UCSD-AML1 (cell line): ENCODE results near the gene ZBTB20.
A peak's percentile ranks its signal among the peaks of the same experiment; 100 is the strongest.
"Not testable (repeated sequence)": the region's sequence is repeated elsewhere in the genome, so short reads cannot be mapped to it uniquely, and the experiment has no call there.

ENCODE experiments used
- DNase-seq: peaks from one replicate; lab custom pipeline; 2025; ENCODE audit not compliant: unreplicated experiment; lab: John Stamatoyannopoulos, UW

ZBTB20 gene

DNA sequence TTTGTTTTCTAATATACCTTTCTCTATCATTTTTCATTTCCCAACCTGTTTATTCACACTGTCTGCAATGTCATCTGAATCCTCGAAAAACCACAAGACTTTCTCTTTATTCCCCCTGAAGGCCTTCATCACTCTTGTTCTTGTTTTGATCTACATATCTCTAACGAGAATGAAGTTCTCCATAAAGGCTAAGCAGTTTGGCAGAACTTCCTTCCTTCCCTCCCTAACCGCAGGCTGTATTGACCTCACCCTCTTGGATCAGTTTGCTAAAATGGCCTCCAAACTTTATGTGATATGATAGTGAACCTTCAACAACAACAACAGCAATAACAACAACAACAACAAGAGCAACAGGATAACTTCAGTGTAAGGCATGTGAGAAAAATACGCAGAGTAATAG, 460.5 kb downstream of the ZBTB20 start:
- peak; percentile 5 for DNase-seq

- DNase-seq, result no peak
Observed at GRCh38 chr3:114685161-114685560, 461.9 kb downstream of the ZBTB20 start.

GRCh38 chr3:114680299-114680698, 466.8 kb downstream of the ZBTB20 start:
- DNase-seq, result no peak

GRCh38 chr3:114679773-114680172, 467.3 kb downstream of the ZBTB20 start:
- DNase-seq, result not testable (repeated sequence)

DNA sequence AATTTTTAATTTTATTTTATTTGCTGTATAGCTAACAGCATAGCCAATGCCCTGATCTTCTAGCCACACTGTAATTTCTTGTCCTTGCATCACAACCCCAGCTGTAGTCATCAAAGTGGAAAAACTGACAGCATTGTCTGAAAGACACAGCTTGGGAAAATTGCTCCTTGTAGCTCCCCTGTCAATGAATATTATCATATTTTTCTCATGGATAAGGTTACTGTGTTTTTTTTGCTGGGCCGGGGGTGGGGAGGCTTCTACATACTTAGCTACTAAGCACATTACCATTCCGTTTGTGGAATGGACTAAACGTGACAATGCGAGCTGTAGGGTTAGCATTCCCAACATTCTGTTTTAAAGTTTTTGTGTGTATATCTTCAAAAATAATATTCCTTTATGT, 472.0 kb downstream of the ZBTB20 start:
- no peak for DNase-seq

DNA sequence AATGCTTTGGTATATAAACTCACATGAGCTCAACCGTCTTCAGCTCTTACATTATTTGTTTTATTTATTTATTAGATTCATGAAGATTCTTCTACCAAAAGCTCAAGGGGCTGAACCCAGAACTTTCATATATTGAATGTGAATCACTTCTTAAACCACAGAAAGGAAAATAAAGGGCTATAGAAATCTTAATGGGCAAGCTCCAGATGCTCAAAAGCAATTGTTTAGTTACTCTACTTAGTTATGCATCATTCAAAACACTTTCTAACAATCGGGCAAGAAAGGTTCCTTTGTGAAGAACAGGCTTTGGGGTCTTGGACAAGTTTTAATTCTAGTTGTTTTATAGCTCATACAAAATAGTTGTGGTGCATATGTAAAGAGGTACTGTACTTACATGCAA, 473.1 kb downstream of the ZBTB20 start:
- no peak for DNase-seq

DNA sequence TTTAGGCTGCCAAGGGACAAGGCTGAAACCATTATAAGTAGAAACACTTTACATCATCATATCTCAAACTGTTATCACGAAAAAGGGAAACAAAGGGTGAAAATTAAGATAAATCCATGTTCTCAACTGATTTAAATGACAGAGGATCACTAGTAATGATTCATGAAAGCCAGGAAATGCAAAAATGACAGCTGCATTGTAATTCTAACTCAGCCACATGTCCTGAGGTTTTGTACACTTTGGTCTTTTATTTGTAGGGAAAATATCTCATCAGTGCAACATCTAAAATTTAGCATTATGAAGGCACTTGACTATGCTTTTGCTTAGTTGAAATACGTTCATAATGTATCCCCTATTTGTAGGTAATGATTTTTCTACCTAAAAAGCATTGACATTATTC, 473.6 kb downstream of the ZBTB20 start:
- DNase-seq, result no peak

DNA sequence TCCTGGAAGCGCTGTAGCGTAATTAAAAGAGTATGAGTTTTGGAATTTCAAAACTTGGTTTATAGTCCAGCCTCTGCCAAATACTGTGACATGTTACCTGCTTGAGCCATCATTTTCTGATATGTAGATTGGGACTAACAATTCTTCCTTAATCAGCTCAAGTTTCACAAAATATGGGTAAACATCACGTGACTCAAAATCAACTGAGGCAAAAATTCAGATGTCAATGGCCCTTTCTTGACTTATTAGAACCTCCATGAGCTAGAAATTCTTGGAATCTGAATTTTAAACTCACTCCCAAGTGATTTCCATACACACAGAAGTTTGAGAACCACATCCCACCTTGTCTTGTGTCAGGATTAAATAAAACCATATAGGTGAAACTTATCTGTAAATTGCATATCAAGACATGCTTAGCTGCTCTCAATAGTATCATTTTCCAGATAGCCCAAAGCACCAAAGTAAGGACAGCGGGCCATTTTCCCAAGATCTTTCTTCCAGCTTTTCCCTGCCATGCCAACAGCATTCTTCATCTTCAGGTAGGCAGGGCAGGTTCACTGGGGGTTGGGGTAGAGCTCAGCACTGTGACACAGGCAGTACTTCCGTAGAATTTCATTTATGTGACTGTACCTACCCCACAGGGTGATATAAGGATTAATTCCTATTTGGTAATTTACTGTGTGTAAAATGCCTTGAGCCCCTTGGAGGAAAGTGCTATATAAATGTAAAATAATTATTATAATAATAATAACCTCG, 474.2 kb downstream of the ZBTB20 start:
- no peak for DNase-seq

DNA sequence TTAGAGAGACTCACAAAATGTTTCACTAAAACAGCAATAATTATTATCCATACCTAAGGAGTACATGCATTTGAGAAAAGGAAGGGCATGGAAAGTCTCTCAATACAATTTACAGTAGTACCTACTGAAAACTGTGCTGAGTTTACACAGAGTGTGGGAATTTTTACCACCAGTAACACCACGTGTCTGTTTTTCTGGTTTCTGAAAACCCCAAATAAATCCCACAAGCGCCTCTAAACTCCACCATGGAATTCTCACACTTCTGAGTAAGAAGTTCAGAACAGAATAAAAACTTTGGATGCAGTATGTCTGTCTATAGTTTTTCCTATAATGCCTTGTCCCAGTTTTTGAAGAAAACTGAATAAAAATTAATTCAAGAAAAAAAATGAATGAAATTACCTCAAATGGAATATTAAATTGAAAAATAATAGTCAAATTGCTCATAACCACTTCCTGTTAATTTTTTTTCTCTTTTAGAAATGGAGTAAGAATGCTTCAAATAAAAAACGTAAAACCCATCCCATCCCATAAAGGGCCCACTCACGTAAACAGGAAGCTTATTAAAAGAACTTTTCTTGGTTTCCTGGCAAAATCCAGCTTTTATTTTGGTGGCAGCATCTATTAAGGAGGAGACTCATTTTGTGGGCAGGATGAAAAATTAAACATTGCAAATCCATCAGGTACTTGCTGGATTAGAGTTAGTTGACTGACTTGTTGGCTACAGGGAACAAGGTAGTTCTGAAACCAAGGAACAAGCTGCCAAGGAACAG, 475.2 kb downstream of the ZBTB20 start:
- no peak for DNase-seq

DNA sequence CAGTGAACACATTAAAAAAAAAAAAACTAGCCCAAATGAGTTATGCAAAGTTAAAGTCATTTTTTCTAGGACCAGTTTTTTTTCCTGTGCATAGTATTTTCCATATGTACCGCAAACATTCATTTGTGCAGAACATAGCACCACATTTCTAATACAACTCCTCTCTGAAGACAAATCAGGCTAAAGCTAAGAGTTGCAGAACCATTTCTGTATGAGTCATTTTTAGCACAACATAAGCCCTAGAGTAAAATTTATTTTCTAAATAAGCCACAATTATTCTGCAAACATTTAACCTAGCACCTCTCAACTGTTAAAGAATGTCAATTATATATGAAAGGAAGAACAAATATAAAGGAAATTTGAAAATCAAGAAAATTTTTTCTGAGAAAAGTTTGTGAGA, 477.5 kb downstream of the ZBTB20 start:
- no peak for DNase-seq

DNA sequence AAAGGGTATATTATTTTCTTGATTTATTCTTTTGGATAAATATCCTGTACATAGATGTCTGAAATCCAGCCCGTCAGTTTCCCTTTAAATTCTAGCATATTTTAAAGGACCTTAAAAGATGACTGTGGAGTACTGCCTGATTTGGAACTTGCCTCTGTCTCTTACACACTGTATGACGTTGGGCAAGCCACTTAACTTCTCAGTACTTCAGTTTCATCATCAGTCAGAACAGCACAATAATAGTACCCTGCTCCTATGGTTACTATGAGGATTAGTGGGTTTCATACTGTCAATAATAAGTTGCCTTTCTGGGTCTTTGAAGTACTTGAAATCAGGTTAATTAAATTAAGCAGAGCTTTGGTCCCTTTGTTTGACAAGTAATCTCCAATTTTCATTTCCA, 479.0 kb downstream of the ZBTB20 start:
- DNase-seq, result no peak

DNA sequence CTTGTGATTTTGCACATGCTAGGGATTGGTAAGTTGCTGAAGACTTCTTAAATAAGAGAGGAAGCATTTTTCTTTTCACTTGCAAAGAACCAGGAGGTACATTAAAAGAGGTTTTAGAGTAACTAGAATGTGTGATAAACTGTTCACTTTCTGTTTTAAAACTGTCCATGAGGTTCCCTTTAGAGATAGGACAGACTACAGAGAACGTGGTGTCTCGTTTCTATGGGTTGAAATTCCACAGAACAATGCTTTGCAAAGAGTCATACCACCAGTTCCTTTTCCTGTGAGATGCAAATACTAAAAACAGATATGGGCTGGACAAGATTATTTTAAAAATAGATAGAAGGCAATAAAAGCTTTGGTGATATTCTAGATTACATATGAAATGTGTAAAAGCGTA, 480.5 kb downstream of the ZBTB20 start:
- DNase-seq, result no peak

DNA sequence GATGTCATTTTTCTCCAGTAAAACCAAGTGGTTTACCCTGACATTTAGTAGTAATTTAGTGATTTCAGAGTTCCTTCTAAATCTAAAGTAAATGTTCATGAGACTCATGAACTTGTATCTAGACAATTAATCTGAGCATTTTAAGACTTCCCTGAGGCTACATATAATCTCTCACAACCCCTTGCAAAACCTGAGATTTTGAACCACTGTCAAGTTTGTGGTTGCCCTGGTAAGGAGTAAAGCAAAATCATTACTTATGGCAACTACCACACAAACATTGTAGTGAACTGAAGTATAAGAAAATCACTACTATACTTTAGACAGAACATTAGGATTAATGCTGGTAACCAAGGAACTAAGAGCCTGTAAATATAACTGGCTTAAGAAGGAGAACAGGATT, 483.1 kb downstream of the ZBTB20 start:
- no peak for DNase-seq

- DNase-seq, result no peak
Observed at GRCh38 chr3:114660808-114661207, 486.3 kb downstream of the ZBTB20 start.

DNA sequence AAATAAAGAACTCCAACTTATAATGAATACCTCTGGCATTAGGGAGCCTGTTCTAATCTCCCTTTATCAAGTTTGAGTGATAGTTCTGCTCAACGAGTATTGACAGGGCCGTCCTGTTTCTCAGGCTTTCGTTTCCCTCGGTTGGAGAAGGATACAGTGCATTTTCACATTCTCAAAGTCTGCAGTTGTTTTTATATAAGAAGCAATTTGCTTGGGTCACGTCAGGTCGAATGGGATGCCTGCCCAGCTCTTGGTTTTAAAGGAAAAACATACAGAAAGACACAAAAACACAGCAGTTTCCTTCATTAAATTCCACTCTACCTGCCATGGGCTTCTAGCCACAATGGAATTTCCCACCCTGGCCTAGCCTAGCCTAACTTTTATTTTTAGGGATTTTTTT, 487.0 kb downstream of the ZBTB20 start:
- DNase-seq, result no peak

DNA sequence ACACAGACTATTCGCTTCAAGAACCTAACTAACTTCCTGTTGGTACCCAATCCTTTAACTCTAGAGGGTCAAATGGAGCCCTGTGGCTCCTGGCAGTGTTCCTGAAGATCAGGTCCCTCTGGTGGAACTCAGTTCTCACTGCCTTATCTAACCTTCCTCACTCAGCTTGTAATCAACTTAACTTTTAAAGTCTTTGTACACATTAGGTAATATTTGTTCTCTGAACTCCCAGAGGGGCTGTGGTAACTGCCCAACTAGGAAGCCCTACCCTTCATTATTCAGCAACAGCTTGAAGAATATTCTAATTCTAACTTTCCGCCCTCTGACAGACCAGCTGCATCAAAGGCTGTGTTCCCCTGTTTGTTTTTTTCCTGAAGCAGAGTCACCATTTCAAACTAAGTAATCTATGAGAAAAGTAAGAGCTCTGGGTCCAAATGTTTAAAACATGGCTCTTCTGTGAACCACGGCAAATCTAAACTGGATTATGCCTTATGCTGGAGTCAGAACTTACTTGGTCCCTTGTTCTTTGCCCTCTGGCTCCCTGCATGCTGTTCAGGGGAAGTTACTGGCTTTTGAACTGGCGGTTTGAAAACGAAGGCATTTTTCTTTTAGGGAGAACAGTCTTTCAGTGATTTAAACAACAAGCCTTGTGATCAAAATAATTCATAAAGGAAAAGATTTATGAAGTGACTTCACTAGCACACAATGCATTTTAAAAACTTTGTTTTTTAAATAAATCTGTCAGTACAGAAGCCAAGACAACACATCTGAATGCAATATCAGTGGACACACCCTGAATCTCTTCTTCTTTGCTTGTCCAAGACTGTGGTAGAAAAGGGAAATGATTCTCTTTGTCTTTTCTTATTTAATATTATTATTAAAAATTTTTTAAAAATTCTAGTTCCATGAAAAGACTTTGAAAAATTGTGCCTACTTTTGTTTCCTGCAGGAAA, 487.7 kb downstream of the ZBTB20 start:
- no peak for DNase-seq

- no peak for DNase-seq
Observed at GRCh38 chr3:114651555-114651954, 495.5 kb downstream of the ZBTB20 start.

DNA sequence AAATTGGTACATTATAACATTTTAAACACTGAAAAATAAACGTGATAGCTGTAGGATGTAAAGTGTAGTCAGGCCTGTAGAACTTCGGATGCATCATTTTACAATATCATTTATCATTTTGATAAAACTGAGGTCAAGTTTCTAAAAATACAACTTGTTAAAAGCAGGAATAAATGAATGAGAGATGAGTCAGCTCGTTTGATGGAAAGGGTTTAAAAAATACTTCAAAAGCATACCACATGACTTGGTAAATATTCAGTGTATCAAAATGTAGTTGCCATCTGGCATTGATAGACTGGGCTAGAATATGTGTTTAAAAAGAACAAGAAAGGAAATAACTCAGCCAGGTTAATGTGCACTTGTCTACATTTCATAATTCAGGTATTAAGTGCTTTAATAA, 496.3 kb downstream of the ZBTB20 start:
- DNase-seq, result no peak

DNA sequence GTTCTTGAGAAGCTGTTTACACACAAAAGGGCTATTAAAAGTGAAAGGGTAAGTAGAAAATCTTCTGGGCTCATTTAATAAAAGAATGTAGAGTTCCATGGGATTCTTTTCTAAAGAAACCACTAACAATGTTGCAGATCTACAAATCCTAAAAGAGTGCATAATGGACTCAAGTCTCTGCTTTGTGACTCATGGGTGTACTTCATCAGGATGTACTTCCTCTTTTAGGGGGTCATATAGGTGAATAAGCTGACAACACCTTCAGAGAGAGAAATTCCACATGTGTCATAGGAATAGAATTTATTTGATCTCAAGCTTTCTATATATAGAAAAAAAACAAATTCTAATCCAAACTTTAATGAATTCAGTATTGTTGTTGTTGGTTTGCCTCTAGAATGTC, 497.8 kb downstream of the ZBTB20 start:
- no peak for DNase-seq

GRCh38 chr3:114646526-114646925, 500.6 kb downstream of the ZBTB20 start:
- DNase-seq, result no peak

- no peak for DNase-seq
Observed at GRCh38 chr3:114645392-114645791, 501.7 kb downstream of the ZBTB20 start.
